Left ventricle myocardium inferior (tissue), 1 donor: Measurements from ENCODE around the gene AIFM1. TPM values are rescaled to one million over a fixed set of nuclear protein-coding genes. Genes with fewer than 3 reads are reported as not detected.

Experiments
- total RNA-seq: library from RNA; stranded (reverse); fragmentation: NEBNext Ultra II Directional; extraction: Animal tissue kit (Norgen Biotek cat#: 25700); gene quantifications from one replicate; pipeline ENCODE4 v1.2.1, GENCODE V29; 2021
- donor health status: DM: no; HTN: yes; CAD: no; lungs with severe emphysema.

The AIFM1 gene
- total RNA-seq, 1 donor from 2014 or later, result 127 TPM

Other genes starting within 250 kb of the AIFM1 start
- 8.2 TPM for gene BCORL1, start 183.2 kb downstream of the AIFM1 start, total RNA-seq
- 2.2 TPM for gene ELF4, start 55.3 kb downstream of the AIFM1 start, total RNA-seq
- gene RAB33A, start 6.1 kb upstream of the AIFM1 start, total RNA-seq, result 0.41 TPM
- 1.5 TPM for gene ZNF280C, start 103.1 kb upstream of the AIFM1 start, total RNA-seq
- gene SLC25A14, start 174.1 kb upstream of the AIFM1 start, total RNA-seq, result 6.7 TPM
- gene GPR119, start 219.8 kb upstream of the AIFM1 start, total RNA-seq, result not detected
- 11.6 TPM for gene RBMX2, start 236.1 kb upstream of the AIFM1 start, total RNA-seq